T-helper 1 cell treated with Interleukin-12 subunit alpha and Interleukin-12 subunit beta and Interleukin-4 antibody, amounts not matched to agents 30 μg/mL and 1 μg/mL, for 36 hours (primary cell): Measurements from ENCODE around the gene KIR2DL1.
"Not testable (repeated sequence)": the region's sequence is repeated elsewhere in the genome, so short reads cannot be mapped to it uniquely, and the experiment has no call there.

Source experiments
- H3K27ac Mint-ChIP-seq: one replicate; pipeline ENCODE4 v1.8.0; 2021; ENCODE audit warnings: mild to moderate bottlenecking, mixed read lengths
- H3K27me3 Mint-ChIP-seq: one replicate; pipeline ENCODE4 v1.8.0; 2021; ENCODE audit warnings: low read depth, mixed read lengths
- H3K36me3 Mint-ChIP-seq: one replicate; pipeline ENCODE4 v1.8.0; 2021; ENCODE audit warnings: low read depth, mixed read lengths
- H3K4me1 Mint-ChIP-seq: one replicate; pipeline ENCODE4 v1.8.0; 2021; ENCODE audit warnings: low read depth, mixed read lengths
- H3K4me3 Mint-ChIP-seq: one replicate; pipeline ENCODE4 v1.8.0; 2021; ENCODE audit warnings: mild to moderate bottlenecking, moderate library complexity, mixed read lengths
- H3K9me3 Mint-ChIP-seq: one replicate; pipeline ENCODE4 v1.8.0; 2021; ENCODE audit warnings: mixed read lengths

Gene KIR2DL1

GRCh38 chr19:54828064-54828463, 58.5 kb downstream of the KIR2DL1 start:
- not testable (repeated sequence) for H3K4me3 Mint-ChIP-seq, H3K27me3 Mint-ChIP-seq, H3K36me3 Mint-ChIP-seq, H3K9me3 Mint-ChIP-seq, H3K27ac Mint-ChIP-seq, H3K4me1 Mint-ChIP-seq

GRCh38 chr19:54832496-54832895, 62.9 kb downstream of the KIR2DL1 start, which contains the start of gene KIR2DS4:
TSS of gene KIR2DS4 (plus strand) at chr19:54832676.
- not testable (repeated sequence) for H3K27ac Mint-ChIP-seq

More at GRCh38 chr19:54832496-54832895, 62.9 kb downstream of the KIR2DL1 start, which contains the start of gene KIR2DS4:
- not testable (repeated sequence) for H3K4me3 Mint-ChIP-seq, H3K27me3 Mint-ChIP-seq, H3K9me3 Mint-ChIP-seq, H3K4me1 Mint-ChIP-seq, H3K36me3 Mint-ChIP-seq
